ENCODE results near the gene TMEM259. TPM values are rescaled to one million over a fixed set of nuclear protein-coding genes. Genes with fewer than 3 reads are reported as not detected.

The TMEM259 gene
- total and polyA plus RNA-seq, 2 of the 13 experiments (the other 11 are each of a cell fraction or from before 2014, with no cell fraction given), result 64.7 to 164 TPM

DNA sequence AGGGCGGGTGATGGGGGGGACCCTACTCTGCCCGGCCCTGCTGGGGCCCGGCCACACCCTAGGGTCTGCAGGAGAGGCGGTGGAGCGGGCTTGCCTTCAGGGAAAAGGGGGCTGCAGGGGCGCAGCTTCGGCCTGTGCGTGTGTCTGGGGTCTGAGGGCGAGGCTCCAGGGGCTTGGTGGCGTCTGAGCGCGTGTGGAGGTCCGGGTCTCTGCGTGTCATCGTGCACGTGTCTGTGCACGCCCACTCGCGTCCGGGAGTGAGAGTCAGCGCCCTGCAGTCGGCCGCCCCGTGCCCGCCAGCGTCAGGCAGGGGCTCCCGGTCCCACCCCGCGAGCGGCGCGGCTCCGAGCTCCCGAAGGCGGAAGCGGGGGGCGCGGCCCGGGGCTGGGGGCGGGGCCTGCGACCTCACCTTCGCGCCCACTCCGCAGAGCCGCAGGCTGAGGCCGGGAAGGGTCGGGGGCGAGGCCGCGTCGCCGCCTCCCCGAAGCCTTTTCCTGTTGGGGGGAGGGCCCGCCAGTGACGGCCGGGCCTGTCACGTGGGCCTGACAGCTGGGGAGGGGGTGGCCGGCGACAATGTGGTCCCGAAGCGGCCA, 45.9 kb upstream of the TMEM259 start, which contains the start of gene ARHGAP45:
ARHGAP45 (plus strand) TSS at position 420 of the 593 bp plus-strand sequence. CDS start 239 bp downstream, outside the sequence.
- ATAC-seq (peak; percentile 30), FAIRE-seq (no peak), DNase-seq (ENCODE audit: low spot score) (no peak)
- POLR2A ChIA-PET, result interaction anchor here (0.6 to 2.7 kb wide), 14 partner anchors 9 to 202 kb away, joined by 3 to 9 read pairs (median 4); partner anchors contain the start of genes CIRBP, CNN2, GPX4 and RNU6-2
- peaks cover 37% of the 10 kb centered on the region for H3K4me1 ChIP-seq (ENCODE audit: insufficient read depth, low read length)
- peak within 1 kb of the TSS; percentile 71 to 78 (median 77) for H3K4me3 ChIP-seq (replicated peaks in 1 of 3; ENCODE audit: insufficient read depth in 1 of 3, low read depth in 2 of 3, low read length in 3 of 3)
- no TSS peak for BruUV-seq (replicated peaks)
- H4K20me1 ChIP-seq (ENCODE audit: insufficient read depth, low read length), result no peaks in the 10 kb centered on the region
- H3K9ac ChIP-seq (ENCODE audit: insufficient read depth, low read depth, low read length), result peak within 1 kb of the TSS; percentile 54; the same call in 1 of the 2 replicates
- intact Hi-C loops (cut with micrococcal nuclease; ENCODE audit: unreplicated experiment), result no loop called here
- H3K27me3 ChIP-seq (ENCODE audit: control insufficient read depth in 1 of 2, insufficient read depth in 2 of 2, low read length in 2 of 2), result no peaks in the 10 kb centered on the region
- H3K36me3 ChIP-seq (replicated peaks in 1 of 2; ENCODE audit: control insufficient read depth in 1 of 2, insufficient read depth in 2 of 2, low read length in 2 of 2), result no peaks in the 10 kb centered on the region
- CTCF ChIA-PET (ENCODE audit: low intra/inter-chr PET ratio, low total read pairs), result no interaction called here
- H3K79me2 ChIP-seq (ENCODE audit: insufficient read depth, low read length), result no peaks in the 10 kb centered on the region
- H3K27ac ChIP-seq (ENCODE audit: extremely low read length, insufficient read depth, low read length), result no peak within 1 kb of the TSS
- WGBS (ENCODE audit: low lambda C conversion rate), result 0% methylated on average over 3 of the region's 61 CpGs
- H3K9me3 ChIP-seq (ENCODE audit: low read length), result no peaks in the 10 kb centered on the region
- H3K4me2 ChIP-seq (ENCODE audit: low read depth, low read length), result peak within 1 kb of the TSS; percentile 86
- H2AFZ ChIP-seq (ENCODE audit: low read length), result no peak within 1 kb of the TSS
- in situ Hi-C loops (cut with HindIII; ENCODE audit: extremely low pct_ligation_motif_present, low pct_unique_long_range_greater_than_20kb), result loop anchor here (5.0 kb wide), 1 partner anchor 35 kb away; the partner anchor contains the start of gene GPX4
- TF ChIP-seq BHLHE40 (IDR thresholded peaks at IDR 0.05; ENCODE audit: low read length) (peak; percentile 35; the same call in 1 of the 2 replicates), MYC (CRISPR knock-in tag; IDR thresholded peaks at IDR 0.05; ENCODE audit: borderline replicate concordance) (0 out of 2 replicates have a peak, but pooled peaks have one; percentile 23), ZNF138 (CRISPR knock-in tag; IDR thresholded peaks at IDR 0.05; ENCODE audit: low read depth) (no peak), ZBTB7A (CRISPR knock-in tag; IDR thresholded peaks at IDR 0.05) (peak; percentile 87), MEIS1 (CRISPR knock-in tag; IDR thresholded peaks at IDR 0.05; ENCODE audit: borderline replicate concordance) (peak; percentile 83; the same call in 1 of the 2 replicates), ZNF546 (CRISPR knock-in tag; conservative IDR thresholded peaks at IDR 0.05) (peak; percentile 53; the same call in 1 of the 2 replicates), POLR2G (IDR thresholded peaks at IDR 0.05; ENCODE audit: low read depth, low read length) (peak; percentile 53; the same call in 1 of the 2 replicates), ZNF274 (CRISPR knock-in tag; IDR thresholded peaks at IDR 0.05) (no peak), ZNF543 (CRISPR knock-in tag; IDR thresholded peaks at IDR 0.05) (0 out of 2 replicates have a peak, but pooled peaks have one; percentile 69), MXD4 (CRISPR knock-in tag; IDR thresholded peaks at IDR 0.05) (peak; percentile 50; the same call in 1 of the 2 replicates), NONO (IDR thresholded peaks at IDR 0.05) (no peak), NONO (CRISPR knock-in tag; conservative IDR thresholded peaks at IDR 0.05) (0 out of 2 replicates have a peak, but pooled peaks have one; percentile 30), KDM2A (CRISPR knock-in tag; IDR thresholded peaks at IDR 0.05; ENCODE audit: borderline replicate concordance, low read depth) (peak; percentile 21; the same call in 1 of the 2 replicates), MED1 (CRISPR knock-in tag; IDR thresholded peaks at IDR 0.05) (0 out of 2 replicates have a peak, but pooled peaks have one; percentile 17), ZNF253 (CRISPR knock-in tag; IDR thresholded peaks at IDR 0.05; ENCODE audit: borderline replicate concordance) (no peak)
- TF ChIP-seq, protein P1, sequence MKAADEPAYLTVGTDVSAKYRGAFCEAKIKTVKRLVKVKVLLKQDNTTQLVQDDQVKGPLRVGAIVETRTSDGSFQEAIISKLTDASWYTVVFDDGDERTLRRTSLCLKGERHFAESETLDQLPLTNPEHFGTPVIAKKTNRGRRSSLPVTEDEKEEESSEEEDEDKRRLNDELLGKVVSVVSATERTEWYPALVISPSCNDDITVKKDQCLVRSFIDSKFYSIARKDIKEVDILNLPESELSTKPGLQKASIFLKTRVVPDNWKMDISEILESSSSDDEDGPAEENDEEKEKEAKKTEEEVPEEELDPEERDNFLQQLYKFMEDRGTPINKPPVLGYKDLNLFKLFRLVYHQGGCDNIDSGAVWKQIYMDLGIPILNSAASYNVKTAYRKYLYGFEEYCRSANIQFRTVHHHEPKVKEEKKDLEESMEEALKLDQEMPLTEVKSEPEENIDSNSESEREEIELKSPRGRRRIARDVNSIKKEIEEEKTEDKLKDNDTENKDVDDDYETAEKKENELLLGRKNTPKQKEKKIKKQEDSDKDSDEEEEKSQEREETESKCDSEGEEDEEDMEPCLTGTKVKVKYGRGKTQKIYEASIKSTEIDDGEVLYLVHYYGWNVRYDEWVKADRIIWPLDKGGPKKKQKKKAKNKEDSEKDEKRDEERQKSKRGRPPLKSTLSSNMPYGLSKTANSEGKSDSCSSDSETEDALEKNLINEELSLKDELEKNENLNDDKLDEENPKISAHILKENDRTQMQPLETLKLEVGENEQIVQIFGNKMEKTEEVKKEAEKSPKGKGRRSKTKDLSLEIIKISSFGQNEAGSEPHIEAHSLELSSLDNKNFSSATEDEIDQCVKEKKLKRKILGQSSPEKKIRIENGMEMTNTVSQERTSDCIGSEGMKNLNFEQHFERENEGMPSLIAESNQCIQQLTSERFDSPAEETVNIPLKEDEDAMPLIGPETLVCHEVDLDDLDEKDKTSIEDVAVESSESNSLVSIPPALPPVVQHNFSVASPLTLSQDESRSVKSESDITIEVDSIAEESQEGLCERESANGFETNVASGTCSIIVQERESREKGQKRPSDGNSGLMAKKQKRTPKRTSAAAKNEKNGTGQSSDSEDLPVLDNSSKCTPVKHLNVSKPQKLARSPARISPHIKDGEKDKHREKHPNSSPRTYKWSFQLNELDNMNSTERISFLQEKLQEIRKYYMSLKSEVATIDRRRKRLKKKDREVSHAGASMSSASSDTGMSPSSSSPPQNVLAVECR (CRISPR knock-in tag; IDR thresholded peaks at IDR 0.05; ENCODE audit: borderline replicate concordance), result peak; percentile 62; the same call in 1 of the 2 replicates
- TF ChIP-seq, protein P2, sequence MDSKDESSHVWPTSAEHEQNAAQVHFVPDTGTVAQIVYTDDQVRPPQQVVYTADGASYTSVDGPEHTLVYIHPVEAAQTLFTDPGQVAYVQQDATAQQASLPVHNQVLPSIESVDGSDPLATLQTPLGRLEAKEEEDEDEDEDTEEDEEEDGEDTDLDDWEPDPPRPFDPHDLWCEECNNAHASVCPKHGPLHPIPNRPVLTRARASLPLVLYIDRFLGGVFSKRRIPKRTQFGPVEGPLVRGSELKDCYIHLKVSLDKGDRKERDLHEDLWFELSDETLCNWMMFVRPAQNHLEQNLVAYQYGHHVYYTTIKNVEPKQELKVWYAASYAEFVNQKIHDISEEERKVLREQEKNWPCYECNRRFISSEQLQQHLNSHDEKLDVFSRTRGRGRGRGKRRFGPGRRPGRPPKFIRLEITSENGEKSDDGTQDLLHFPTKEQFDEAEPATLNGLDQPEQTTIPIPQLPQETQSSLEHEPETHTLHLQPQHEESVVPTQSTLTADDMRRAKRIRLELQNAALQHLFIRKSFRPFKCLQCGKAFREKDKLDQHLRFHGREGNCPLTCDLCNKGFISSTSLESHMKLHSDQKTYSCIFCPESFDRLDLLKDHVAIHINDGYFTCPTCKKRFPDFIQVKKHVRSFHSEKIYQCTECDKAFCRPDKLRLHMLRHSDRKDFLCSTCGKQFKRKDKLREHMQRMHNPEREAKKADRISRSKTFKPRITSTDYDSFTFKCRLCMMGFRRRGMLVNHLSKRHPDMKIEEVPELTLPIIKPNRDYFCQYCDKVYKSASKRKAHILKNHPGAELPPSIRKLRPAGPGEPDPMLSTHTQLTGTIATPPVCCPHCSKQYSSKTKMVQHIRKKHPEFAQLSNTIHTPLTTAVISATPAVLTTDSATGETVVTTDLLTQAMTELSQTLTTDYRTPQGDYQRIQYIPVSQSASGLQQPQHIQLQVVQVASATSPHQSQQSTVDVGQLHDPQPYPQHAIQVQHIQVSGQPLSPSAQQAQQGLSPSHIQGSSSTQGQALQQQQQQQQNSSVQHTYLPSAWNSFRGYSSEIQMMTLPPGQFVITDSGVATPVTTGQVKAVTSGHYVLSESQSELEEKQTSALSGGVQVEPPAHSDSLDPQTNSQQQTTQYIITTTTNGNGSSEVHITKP (CRISPR knock-in tag; IDR thresholded peaks at IDR 0.05; ENCODE audit: low read depth), result no peak

Measured in HepG2 (cell line).